ENCODE data around the gene ATG16L1. TPM values are rescaled to one million over a fixed set of nuclear protein-coding genes. Genes with fewer than 3 reads are reported as not detected.

The ATG16L1 gene
- 43.1 to 49.5 TPM (median 48.6 TPM) in 5 replicates for total RNA-seq (2022; extraction: Qiagen RNA extraction; ENCODE audit: low read depth)

DNA sequence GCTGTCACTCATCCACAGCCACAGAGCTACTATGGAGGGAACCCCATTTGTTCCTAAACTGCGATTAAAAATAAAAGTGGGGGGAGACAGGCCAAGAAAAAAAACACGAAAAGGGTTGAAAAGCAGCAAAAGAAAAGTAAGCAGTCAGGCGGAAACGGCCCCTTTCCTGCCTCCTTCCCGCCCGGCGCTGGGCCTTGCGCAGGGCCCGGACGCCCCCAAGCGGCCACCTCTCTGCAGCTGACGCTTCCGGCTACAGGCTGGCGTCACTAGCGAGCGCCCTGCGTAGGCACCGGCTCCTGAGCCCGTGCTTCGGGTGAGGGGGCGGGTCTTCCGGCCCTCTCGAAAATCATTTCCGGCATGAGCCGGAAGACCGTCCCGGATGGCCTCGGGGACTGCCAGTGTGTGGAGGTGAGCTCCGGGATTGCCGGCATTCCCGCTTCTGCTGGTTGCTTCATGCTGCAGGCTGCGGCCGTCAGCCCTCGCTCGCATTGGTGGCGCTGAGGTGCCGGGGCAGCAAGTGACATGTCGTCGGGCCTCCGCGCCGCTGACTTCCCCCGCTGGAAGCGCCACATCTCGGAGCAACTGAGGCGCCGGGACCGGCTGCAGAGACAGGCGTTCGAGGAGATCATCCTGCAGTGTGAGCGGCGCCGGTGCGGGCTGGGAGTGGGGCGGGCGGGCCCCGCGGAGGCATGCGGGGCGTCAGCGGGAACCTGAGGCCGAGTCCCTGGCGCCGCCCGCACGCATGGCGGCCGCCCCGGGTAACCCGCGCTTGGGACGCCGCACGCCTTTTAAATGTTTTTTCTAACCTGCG is at the start of gene ATG16L1:
Gene ATG16L1, plus strand, starts transcription at position 368 of the 811 bp plus-strand sequence. Its CDS starts 155 bp downstream, at position 523.

DNA sequence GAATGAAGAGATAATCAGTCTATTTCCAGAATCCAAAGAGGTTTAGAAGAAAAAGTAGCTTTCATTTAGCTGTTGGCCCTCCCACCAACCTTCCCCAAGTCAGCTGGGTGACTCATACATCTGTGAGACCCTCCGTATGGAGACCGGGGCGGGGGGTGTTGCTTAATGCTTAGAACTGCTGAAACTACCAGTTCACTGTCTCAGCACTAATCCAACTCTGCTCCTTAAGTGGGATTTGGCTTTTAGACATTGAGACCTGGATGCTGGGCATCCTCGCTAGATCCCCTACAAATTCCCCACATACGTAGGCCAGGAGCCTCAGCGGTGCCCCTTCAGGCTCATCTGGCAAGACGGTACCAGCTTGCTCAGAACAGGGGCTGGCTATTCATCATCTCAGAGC is 56.1 kb downstream of the ATG16L1 start, which contains the start of gene SAG:
Gene SAG, plus strand, starts transcription at position 252 of the 400 bp plus-strand sequence. CDS start 1,374 bp downstream, outside the sequence.

Other genes with a start within 250 kb of the ATG16L1 start
- 15.4 to 20.7 TPM (median 16.8 TPM) in 5 replicates for gene NGEF, start 238.4 kb upstream of the ATG16L1 start, total RNA-seq (2022; extraction: Qiagen RNA extraction; ENCODE audit: low read depth)
- gene NEU2, start 219.0 kb upstream of the ATG16L1 start, total RNA-seq (2022; extraction: Qiagen RNA extraction; ENCODE audit: low read depth): not detected in 5 replicates
- 0.43 to 1.4 TPM (median 0.51 TPM) in 5 replicates for gene INPP5D, start 191.3 kb upstream of the ATG16L1 start, total RNA-seq (2022; extraction: Qiagen RNA extraction; ENCODE audit: low read depth)
- not detected in 5 replicates for gene SAG, start 56.1 kb downstream of the ATG16L1 start, total RNA-seq (2022; extraction: Qiagen RNA extraction; ENCODE audit: low read depth)
- gene DGKD, start 102.8 kb downstream of the ATG16L1 start, total RNA-seq (2022; extraction: Qiagen RNA extraction; ENCODE audit: low read depth): 72.5 to 104 TPM (median 88.6 TPM) in 5 replicates